SKM-1 treated with dmso at 0.1 percent for 144 hours (cell line): ENCODE data around the gene LARP6.
"Not testable (repeated sequence)": the region's sequence is repeated elsewhere in the genome, so short reads cannot be mapped to it uniquely, and the experiment has no call there.

Experiments used
- DNase-seq: peaks from one replicate; lab custom pipeline; 2025; ENCODE audit not compliant: unreplicated experiment; lab: John Stamatoyannopoulos, UW

LARP6 gene

DNA sequence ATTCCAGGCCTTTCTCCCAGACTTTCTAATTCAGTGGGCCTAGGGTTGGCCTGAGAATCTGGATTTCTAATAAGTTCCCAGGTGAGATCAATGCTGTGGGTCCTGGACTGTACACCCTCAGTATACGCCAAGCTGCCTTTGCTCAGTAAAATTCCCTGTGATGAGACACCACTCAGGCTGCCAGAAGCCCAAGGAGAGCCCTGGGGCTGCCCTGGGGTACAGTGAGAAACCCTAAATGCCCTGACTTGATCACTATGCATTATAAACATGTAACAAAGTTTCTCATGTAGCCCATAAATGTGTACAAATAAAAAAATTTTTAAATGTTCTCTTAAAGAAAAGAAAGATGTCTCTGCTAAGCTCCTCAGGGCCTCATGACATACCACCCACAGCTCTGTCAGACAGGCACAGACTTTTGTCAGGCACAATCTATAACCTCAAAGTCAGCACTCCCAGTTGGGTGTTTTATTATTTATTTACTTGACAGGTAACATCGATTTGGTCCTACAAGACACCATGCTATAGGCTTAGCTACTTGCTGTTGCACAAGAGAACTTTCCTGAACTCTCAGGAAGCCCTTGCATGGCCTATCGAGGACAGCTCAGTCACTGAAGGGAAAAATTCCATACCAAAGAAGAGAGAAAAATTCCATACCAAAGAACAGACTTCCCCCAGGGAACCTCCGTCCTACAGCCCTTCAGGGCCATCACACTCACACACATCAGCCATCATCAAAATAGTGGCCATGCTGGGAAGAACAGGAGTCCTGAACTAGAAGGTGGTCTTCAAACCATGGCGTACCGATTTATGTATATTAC lies 22.7 kb downstream of the LARP6 start:
- no peak for DNase-seq

DNA sequence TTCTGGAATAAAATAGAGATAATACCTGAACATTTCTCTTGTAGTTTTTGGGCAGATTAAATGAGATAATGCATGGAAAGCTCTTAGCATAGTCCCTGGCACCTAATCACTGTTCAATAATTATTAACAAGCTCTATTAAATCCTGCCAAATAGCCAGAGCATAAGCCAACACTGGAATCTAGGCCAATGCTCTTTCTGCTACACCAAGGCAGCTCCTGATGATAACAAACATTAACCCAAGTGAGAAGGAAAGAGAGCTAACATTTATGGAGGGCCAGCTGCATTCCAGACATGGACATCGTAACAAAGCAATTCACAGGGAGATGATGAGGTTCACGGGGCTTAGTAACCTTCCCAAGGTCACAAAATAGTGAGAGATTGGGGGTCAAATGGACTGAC lies 23.3 kb downstream of the LARP6 start:
- no peak for DNase-seq

DNA sequence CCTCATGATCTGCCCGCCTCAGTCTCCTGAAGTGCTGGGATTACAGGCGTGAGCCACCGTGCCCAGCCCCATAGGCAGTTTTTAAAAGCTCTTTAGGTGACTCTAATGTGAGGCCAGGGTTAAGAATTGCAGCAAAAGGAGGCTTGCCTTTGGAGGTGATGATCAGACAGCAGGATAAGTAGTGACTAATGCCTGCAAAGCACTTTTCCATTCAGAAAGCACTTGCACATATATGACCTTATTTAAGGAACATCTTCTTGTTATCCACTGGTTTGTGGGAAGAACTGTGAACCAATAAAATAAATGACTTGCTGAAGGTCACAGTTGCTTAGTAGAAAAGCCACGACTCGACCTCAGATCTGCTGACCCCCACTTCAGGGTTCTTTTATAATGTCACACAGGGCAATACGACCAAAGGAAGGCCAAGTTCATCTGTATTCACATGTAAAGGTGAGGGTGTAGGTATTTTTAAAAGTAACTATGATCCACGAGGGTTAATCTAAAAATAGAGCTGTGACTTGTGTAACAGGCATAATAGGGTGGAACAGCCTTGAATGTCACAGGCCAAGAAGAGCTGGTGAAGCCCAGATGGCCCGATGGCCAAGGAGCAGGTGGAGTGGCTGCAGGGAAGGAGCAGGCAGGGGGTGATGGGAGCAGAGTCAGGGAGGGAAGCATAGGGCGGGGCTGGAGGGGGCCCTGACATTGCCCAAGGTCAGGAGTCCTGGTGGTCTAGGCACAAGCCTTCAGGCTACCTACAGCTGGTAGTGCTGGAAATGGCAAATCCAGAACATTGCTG lies 24.4 kb downstream of the LARP6 start:
- DNase-seq = no peak

DNA sequence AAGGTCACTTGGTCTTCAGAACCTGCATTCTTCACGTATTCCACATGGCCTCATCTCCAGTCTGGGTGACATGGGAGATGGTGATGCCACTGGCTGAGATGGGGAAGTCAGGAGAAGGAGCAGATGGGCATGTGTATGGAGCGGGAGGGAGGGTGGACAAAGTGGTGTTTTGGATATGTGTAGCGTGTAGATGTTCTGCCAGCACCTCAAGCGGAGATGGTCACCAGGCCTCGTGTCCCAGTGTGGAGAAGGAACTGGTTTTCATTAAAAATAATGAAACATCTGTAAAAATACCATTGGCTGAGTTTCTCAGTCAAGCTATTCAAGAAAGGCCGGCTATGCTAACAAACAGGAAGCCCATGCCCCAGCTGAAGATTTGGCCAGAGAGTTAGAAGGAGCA lies 26.2 kb downstream of the LARP6 start:
- no peak for DNase-seq

DNA sequence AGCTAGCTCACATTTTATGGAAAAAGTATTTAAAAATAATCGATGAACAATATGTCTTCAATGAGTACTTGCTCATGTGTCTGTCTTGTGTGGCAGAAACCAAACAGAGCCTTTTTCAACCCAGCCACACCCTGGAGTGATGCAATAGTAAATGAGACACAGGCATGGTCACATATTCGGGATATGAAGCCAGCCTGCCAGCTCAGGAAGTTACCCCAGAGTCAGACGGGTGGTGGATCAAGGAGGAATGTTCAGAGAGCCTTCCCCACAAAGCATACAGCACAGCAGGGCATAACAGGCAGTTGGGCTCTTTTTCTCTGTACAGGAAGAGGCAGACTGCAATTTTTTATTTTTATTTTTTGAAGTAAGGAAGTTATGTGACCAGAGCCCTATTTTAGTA lies 27.3 kb downstream of the LARP6 start:
- DNase-seq = peak; percentile 35

DNA sequence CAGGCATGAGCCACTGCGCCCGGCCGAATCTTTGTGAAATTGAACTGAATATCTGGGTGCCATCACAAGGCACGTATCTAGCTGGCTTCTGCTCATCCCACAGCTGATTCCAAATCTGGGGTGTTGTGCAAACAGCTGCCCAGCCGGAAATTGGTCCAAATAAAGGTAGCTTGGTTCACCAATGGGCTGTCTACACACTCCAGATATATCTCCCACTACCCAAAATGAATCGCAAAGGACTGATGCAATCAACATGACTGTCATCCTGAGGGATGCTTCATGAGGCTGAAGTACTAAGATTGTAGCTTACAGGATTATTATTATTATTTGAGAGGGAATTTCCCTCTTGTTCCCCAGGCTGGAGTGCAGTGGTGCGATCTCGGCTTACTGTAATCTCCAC lies 28.1 kb downstream of the LARP6 start:
- DNase-seq = no peak

DNA sequence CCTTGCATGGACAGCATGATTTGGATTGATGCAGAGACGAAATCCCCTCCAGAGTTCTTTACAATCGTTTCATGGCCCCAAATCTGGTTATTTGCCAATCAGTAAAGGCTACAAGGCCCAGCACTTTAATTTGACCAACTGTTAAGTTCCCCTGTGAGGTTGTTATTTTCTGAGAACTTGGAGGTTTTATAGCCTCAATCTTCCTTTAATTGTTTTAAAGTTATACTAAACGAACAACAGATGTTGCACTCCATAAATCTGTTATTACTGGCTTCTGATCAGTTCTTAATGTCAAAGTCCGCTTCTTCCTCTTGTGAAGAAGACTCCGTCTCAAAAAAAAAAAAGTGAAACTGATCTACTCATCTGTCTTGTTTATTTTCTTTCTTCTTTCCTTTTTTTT lies 30.8 kb downstream of the LARP6 start:
- DNase-seq = no peak

DNA sequence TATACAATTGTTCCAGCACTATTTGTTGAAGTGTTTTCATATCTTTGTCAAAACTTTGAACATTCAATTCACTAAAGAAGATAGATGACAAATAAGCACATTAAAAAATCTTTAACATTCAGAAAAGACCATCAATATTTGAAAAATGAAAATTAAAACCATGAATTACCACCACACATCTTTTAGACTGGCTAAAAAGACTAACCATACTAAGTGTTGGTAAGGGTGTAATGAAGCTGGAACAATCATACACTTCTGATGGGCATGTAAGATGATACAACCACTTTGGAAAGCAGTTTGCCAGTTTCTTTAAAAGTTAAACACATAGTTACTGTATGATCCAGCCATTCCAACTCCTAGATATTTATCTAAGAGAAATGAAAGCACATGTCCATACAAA lies 33.7 kb downstream of the LARP6 start:
- DNase-seq = no peak

DNA sequence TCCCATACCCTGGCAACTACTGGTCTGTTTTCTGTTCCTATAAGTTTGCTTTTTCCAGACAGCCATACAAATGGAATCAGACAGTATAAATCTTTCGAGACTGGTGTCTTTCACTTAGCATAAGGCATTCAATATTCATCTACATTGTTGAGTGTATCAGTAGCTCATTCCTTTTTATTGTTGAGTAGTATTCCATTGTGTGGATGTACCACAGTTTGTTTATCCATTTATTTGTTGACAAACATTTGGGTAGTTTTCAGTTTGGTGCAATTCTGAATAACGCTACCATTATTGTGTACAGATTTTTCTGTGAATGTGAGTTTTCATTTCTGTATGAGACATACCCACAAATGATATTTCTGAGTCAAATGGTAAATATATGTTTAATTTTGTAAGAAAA lies 35.4 kb downstream of the LARP6 start:
- no peak for DNase-seq

DNA sequence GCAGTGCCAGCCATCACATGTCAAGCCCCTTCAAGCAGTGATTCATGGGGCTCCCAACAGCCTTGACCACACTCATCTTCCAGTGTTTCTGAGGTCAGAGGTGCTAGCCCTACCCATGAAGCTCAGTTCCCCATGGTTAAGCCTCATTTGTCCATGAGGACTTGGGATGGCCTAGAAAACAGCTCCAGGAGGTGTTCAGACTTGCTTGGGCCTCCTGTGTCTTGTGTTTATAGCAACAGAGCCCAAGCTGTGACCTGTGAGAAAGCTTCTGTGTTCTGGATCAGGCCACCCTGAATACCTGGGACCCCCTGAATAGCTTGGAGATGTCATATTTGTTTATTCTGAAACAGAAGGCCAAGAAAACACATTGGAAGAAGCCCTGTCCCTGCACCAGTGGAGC lies 36.7 kb downstream of the LARP6 start:
- DNase-seq = no peak

DNA sequence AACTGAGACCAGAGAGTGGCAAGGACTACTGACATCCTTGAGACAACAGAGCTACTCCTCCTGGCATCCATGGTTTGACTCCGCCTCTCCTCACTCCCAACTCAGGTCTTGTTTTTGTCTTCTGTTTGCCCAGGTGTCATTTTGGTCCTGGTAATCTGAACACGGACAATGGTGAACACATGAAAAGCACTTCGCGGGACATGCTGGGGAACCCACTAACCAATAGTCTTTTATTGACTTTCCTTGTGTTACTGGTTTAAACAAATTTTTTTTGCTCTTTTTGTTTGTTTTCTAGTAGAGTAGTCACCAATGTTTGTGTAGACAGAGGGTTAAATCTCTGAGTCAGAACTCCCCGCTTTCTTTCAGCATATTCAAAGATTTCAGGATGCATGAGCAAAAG lies 38.4 kb downstream of the LARP6 start:
- no peak for DNase-seq

DNA sequence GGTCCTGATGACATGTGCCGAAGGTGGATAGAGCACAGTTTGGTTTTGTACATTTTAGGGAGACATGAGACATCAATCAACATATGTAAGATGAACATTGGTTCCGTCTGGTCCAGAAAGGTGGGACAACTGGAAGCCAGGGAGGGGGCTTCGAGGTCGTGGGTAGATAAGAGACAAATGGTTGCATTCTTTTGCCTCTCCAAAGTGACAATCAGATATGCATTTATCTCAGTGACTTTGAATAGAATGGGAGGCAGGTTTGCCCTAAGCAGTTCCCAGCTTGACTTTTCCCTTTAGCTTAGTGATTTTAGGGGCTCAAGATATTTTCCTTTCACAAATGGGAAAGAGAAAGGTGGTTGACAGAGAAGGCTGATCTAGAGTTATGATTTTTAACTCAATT lies 38.9 kb downstream of the LARP6 start:
- DNase-seq = not testable (repeated sequence)

DNA sequence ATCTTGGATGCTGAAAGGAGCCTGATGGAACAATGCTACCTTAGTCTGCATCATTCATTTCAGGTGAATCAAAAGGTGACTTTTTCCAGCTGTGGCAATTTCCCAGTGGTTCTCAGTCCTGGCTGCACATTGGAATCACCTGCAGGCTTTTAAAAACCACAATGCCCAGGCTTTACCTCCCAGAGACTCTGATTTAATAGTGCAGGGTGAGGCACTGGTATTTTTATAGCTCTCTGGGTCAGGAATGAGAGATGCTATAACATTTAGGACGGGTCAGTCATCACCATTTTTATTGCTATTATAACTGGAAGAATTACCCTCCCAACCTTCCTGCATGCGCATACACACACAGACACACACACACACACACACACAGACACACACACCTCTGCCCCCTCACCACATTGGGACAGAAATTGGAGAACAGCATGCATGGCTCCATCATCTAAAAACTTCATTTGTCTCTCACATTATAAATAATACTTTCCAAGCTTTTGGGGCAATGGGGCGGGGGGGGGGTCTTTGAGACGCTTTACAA lies 41.1 kb downstream of the LARP6 start:
- no peak for DNase-seq

DNA sequence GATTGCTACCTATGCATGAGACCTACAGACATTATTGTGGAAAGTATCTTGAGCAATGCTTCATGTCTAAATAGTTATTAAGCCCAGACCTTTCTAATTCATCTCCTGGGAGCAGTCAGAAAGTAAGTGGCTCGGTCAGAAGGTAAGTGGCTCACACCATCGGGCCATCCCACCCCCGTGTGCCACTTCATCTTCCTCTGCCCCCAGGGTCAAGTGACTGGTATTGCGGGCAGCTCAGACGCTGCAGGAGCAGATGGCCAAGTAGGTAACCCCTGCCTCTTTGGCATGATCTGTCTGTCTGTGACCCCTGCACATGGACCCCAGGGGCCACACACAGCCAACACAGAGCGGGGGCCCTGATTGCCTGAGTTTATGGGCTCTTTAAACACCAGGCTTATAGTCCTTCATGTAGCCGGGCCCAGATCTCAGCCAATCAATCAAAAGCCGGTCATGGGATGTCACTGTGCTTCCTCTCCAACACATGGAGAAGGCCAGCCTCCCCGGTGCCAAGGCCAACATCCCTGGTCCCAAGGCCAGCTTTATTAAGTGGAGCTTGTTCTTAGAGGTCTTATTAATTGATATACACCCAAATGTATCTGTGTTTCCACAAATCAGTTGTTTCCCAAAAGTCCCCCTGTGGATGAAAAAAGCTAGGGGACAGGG lies 42.9 kb downstream of the LARP6 start:
- DNase-seq = no peak

DNA sequence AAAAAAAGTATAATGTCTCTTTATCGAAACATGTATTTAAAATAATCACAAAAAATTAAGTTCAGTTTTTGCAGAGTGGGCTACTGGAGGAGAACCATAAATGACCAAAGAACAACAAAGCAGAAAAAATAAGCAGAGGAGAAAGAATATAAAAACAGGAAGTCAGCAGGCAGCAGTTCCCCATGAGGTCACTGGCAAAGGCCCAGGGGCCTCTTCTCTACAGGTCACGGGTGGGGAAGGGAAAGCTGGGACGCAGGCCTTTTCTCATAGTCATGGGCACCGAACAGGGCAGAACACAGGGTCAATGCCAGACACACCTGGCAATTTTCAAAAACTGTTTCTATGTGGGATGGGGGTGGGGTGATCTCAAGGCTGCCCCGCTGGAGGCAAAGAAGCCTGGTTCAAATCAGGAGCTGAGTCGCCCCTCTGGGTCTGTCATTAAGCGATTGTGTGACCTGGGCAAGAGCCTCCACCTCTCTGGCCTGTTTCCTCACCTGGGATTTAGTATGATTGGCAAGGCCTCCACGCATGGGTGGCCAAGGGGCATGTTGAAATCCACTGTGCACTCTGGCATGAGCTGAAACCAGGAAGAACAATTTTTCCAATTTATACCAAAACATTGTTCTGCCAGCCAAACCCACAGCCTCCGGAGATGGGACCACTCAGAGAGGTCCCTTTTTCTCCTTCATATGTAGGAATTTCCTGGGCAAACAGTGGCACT lies 46.8 kb downstream of the LARP6 start:
- peak; percentile 77 for DNase-seq

DNA sequence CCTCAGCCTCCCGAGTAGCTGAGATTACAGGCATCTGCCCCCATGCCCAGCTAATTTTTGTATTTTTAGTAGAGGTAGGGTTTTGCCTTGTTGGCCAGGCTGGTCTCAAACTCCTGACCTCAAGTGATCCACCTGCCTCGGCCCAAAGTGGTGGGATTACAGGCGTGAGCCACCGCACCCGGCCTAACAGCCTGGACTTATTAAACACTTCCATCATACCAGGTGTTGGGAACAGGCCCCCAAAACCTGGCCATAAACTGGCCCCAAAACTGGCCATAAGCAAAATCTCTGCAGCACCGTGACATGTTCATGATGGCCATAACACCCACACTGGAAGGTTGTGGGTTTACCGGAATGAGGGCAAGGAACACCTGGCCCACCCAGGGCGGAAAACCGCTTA lies 49.6 kb downstream of the LARP6 start:
- not testable (repeated sequence) for DNase-seq

DNA sequence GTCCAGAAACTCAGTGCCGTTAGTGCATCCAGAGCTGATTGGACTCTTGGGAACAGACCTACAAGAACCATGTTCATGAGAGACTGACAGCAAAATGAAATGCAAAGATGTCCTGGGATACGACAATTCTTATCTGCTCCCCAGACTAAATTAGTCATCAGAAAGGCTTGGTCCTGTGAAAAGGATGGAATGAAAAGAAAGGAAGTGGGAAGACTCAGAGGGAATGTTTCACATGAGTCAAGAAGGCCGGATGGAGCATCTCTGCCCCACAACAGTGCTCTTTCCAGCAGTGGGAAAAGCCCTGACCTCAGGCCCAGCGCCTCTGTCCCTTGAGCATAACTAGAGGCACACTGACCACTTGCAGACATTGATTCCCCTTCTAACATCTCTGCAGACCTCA lies 51.3 kb downstream of the LARP6 start:
- no peak for DNase-seq

DNA sequence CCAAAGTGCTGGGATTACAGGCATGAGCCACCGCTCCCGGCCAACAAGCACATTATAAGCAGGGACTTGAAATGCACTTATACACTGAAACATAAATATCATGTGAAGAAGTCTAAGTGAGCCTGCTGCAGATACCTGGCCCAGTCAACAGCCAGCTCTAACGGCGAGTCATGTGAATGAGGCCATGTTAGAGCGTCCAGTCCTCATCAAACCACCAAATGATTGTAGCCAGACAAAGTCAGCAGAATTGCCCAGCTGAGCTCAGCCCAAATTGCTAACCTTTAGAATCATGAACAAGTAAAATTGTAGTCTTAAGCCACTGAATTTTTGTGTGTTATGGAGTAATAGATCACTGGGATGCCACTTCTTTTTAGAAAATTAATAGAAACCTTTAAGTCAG lies 52.8 kb downstream of the LARP6 start:
- DNase-seq = no peak

DNA sequence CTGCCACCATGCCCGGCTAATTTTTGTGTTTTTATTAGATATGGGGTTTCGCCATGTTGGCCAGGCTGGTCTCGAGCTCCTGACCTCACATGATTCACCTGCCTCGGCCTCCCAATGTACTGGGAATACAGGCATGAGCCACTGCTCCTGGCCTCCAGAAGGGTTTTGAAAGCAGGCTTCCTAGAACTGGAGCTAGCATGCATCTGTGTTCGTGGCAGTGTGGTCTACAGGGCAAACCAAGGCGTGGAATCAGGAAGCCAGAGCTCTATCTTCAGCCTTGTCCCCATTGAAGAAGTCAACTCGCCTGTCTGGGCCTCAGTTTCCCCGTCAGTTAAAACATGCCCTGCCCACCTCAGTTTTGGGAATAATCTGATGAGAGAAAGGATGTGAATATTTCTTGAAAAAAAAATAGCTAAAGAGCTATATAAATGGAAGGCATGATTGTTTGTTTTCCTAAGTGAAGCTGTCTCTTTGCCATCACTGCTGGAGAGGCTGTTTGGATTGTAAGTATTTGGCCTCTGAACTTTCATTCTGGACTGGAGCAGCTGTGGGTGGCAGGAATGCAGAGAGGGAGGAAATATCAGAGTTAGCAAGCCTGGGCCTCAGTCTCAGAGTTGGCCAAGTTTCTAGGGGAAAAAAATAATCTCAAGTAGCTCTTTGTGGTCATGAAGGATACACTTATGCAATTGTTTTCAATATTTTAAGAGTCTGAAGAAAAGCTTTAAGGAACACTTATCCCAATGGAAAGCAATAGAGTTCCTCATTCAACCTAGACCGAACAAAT lies 54.1 kb downstream of the LARP6 start:
- DNase-seq = no peak

DNA sequence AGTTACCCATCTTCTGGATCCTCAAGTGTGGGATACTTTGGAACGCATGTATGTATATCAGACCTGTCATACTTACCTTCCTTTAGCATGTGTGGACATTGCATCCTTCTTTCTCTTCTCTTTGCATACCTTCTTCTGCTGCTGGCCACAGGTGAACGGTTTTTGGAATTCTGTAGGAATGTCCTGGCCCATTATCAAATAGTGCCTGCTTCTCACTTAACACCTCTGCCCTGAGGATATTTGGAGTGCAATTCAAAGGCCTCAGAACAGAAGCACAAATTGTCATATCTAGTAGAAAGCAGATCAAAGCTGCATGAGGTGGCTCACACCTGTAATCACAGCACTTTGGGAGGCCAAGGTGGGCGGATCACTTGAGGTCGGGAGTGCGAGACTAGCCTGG lies 56.5 kb downstream of the LARP6 start:
- DNase-seq = no peak
